Measurements from ENCODE around the gene MGAT4C. TPM values are rescaled to one million over a fixed set of nuclear protein-coding genes. Genes with fewer than 3 reads are reported as not detected.

The MGAT4C gene
- total RNA-seq, 1 donor from 2014 or later: under 0.01 TPM

- no peaks in the 10 kb centered on the region for H3K4me1 Mint-ChIP-seq (ENCODE audit: low read depth)
- H3K27me3 Mint-ChIP-seq (ENCODE audit: insufficient read depth): peaks cover 2% of the 10 kb centered on the region
- H3K36me3 Mint-ChIP-seq (ENCODE audit: low read depth): no peaks in the 10 kb centered on the region
- DNase-seq (ENCODE audit: low spot score): no peak
- intact Hi-C loops (cut with micrococcal nuclease): loop anchor here (5.0 kb wide), 2 partner anchors 347 to 1923 kb away; no protein-coding TSS in a partner anchor
- H3K4me3 Mint-ChIP-seq: no peak overlapping the region
- no peaks in the 10 kb centered on the region for H3K9me3 Mint-ChIP-seq
- H3K27ac Mint-ChIP-seq: no peak overlapping the region
Measured at GRCh38 chr12:85923767-85924331, 332.3 kb downstream of the MGAT4C start.

DNA sequence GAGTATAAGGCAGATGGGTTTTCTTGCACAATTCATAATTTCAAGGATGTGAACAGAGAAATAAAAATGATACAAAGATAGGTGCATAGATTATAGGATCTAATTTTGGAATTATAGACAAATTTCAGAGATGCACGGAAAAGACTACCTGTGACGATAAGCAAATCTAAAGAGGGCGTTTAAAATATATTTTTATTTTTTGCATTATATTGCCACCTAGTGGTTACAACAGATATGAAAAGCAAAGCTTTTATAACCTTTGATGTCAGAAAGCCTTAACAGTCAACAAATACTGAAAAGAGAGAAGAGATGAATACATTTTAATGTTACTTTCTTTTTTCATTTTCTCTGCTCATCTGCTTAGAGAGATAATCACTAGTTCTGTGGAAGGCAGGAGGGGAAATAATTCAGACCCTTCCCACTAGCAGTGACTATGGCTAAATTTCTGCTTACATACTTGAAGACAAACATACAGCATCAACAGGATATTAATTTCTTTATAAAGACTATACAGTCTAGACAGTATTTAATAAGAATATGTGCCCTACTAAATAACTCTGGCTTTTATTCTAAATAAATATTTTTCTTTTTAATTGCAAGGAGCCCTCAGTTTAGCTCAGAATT, 335.8 kb downstream of the MGAT4C start:
- intact Hi-C loops (cut with micrococcal nuclease): loop anchor here (1.0 to 5.0 kb wide), 6 partner anchors 343 to 1927 kb away; no protein-coding TSS in a partner anchor
- Mint-ChIP-seq H3K4me3 (no peak overlapping the region), H3K36me3 (ENCODE audit: low read depth) (no peaks in the 10 kb centered on the region), H3K4me1 (ENCODE audit: low read depth) (no peaks in the 10 kb centered on the region), H3K9me3 (no peaks in the 10 kb centered on the region), H3K27ac (no peak overlapping the region), H3K27me3 (ENCODE audit: insufficient read depth) (peaks cover 2% of the 10 kb centered on the region)
- DNase-seq (ENCODE audit: low spot score): no peak

Measured in activated T-helper 1 cell treated with anti-CD3 and anti-CD28 coated beads, Interleukin-12 subunit alpha, Interleukin-12 subunit beta, Interleukin-2, Interleukin-4 antibody, amounts not matched to agents 30 ng/mL and 10 ng/mL and 1 ng/mL, durations not matched to agents 14 hours and 24 hours and 36 hours (primary cell).